22Rv1 (cell line): ENCODE measurements around the gene LTBP3.

Source experiments
- H3K27ac ChIP-seq: fragments of 450-650 bp; 2 replicates; pipeline ENCODE4 v1.5.1; 2017
- ZFX ChIP-seq: fragments of 450-650 bp; IDR thresholded peaks from 2 replicates; pipeline ENCODE4 v1.6.1; 2017; ENCODE audit warnings: antibody characterized with exemption, borderline replicate concordance
- TF ChIP-seq, protein P1 (sequence below): fragments of 450-650 bp; IDR thresholded peaks from 2 replicates; pipeline ENCODE4 v1.5.1; 2017; ENCODE audit warnings: mild to moderate bottlenecking

The LTBP3 gene

DNA sequence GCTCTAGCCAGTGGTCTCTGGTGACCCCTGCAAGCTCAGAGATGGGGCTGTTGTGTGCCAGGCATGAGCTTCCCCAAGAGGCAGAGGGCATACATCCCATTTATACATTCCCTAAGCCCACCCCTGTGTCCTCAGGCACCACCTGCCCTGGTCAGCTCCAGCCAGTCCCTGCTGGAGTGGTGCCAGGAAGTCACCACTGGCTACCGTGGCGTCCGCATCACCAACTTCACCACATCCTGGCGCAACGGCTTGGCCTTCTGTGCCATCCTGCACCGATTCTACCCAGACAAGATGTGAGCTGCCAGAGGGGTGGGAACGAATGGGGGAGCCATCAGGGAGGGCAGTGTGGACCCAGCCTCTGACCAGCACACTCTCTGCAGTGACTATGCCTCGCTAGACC lies 25.9 kb upstream of the LTBP3 start:
- H3K27ac ChIP-seq, result no peak overlapping the region
- TF ChIP-seq, protein P1, sequence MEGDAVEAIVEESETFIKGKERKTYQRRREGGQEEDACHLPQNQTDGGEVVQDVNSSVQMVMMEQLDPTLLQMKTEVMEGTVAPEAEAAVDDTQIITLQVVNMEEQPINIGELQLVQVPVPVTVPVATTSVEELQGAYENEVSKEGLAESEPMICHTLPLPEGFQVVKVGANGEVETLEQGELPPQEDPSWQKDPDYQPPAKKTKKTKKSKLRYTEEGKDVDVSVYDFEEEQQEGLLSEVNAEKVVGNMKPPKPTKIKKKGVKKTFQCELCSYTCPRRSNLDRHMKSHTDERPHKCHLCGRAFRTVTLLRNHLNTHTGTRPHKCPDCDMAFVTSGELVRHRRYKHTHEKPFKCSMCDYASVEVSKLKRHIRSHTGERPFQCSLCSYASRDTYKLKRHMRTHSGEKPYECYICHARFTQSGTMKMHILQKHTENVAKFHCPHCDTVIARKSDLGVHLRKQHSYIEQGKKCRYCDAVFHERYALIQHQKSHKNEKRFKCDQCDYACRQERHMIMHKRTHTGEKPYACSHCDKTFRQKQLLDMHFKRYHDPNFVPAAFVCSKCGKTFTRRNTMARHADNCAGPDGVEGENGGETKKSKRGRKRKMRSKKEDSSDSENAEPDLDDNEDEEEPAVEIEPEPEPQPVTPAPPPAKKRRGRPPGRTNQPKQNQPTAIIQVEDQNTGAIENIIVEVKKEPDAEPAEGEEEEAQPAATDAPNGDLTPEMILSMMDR, result no peak
- TF ChIP-seq ZFX, result no peak

DNA sequence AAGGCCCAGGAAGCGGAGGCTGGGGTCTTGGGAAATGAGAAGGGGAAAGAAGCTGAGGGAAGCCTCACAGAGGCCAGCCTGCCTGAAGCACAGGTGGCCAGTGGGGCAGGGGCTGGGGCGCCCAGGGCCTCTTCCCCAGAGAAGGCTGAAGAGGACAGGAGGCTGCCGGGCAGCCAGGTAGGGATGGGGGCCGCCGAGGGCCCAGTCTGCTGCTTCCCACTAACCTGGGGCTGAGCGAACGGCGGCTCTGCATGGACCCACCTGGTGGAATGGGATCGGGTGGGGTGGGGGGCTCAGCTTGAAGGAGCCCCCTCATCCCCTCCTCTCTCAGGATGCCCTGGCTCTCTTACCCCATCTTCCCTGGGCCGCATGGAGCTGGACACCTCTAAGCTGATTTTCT lies 25.4 kb upstream of the LTBP3 start:
- H3K27ac ChIP-seq, result no peak overlapping the region
- TF ChIP-seq, protein P1, result no peak
- no peak for TF ChIP-seq ZFX

DNA sequence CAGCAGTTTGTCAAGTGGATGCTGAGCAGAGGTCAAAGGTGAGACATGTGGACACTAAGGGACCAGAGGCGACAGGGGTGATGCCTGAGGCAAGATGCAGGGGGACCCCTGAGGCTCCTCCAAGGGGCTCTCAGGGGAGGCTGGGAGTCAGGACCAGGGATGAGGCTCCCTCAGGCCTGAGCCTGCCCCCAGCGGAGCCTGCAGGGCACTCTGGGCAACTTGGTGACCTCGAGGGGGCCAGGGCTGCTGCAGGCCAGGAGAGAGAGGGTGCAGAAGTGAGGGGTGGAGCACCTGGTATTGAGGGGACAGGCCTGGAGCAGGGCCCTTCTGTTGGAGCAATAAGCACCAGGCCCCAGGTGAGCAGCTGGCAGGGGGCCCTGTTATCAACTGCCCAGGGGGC lies 23.8 kb upstream of the LTBP3 start:
- TF ChIP-seq ZFX, result no peak
- TF ChIP-seq, protein P1, result no peak
- no peak overlapping the region for H3K27ac ChIP-seq

DNA sequence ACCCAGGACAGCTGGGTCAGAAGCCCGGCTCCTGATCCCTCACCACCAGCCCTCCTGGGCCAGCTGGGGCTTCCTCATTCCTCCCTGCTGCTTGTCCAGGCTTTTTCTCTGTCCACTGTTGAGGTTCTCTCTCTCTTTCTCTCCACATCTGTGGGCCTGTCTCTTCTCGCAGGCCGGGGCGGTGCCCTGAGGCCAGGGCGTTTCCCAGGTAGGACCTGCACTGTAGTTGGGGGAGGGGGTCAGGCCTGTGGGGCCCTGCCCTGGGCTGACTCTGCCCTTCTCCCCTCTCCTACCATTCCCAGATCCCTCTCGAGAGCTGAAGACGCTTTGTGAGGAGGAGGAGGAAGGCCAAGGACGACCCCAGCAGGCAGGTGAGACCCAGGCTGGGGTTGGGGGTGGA lies 22.6 kb upstream of the LTBP3 start:
- TF ChIP-seq, protein P1, result no peak
- no peak for TF ChIP-seq ZFX
- no peak overlapping the region for H3K27ac ChIP-seq

DNA sequence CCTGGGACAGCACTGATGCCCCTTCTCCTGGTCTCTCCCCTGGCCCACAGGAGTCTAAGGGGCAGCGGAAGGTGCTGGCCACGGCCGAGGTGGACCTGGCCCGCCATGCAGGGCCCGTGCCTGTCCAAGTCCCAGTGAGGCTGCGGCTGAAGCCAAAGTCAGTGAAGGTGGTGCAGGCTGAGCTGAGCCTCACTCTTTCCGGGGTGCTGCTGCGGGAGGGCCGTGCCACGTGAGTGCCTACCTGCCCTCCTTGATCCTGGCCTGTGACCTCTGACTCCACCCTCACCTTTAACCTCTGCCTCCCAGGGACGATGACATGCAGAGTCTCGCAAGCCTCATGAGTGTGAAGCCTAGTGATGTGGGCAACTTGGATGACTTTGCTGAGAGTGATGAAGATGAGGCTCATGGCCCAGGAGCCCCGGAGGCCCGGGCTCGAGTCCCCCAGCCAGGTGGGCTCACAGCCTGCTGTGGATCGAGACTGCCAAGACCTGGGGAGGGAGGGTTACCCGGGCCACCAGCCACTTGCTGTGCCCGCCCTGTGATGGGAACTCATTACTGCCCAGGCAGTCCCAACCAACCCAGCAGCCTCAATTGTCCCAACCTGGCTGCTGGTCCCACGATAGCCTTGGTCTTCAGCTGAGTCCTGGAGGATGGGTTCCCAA lies 22.0 kb upstream of the LTBP3 start:
- TF ChIP-seq ZFX, result no peak
- TF ChIP-seq, protein P1, result no peak
- no peak overlapping the region for H3K27ac ChIP-seq

DNA sequence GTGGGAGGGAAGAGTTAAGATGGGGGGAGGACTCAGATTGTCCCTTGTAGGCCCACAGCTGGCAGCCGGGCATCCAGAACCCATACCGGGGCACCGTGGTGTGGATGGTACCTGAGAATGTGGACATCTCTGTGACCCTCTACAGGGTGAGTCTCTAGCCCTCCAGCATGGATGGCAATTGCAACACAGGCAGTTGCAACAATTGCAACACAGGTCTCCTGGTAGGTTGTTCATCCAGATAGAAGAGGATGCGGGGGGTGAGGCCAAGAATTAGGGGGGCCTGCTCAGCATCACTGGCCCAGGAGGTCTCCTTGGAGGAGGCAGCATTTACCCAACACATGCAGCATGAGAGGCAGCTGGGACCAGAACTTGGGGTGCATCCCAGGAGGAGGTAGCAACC lies 21.1 kb upstream of the LTBP3 start:
- TF ChIP-seq, protein P1, result no peak
- TF ChIP-seq ZFX, result no peak
- no peak overlapping the region for H3K27ac ChIP-seq

DNA sequence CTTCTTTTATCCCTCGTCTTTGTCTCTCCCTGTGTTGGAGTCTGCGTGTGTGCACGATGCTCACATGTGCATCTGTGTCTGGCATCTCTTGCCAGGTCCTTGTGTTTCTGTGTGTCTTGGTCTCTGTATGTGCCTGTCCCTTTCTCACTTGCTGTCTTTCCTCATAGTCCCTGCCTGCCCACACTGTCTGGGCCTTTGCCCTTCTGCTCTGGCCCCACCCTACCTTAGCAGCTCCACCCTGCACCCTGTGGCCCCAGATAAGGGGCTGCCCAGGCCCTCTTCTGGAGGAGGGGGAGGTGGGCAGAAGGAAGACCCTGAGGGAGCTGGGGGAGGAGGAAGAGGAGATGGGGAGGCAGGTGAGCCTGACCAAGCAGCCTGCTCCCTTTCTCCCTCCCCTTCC lies 20.5 kb upstream of the LTBP3 start:
- H3K27ac ChIP-seq, result no peak overlapping the region; the same call in 1 of the 2 replicates

More for the DNA sequence above, 20.5 kb upstream of the LTBP3 start:
- TF ChIP-seq, protein P1, result no peak
- no peak for TF ChIP-seq ZFX
